Measurements from ENCODE around the gene SYT7.
A peak's percentile ranks its signal among the peaks of the same experiment; 100 is the strongest.

Gene SYT7

DNA sequence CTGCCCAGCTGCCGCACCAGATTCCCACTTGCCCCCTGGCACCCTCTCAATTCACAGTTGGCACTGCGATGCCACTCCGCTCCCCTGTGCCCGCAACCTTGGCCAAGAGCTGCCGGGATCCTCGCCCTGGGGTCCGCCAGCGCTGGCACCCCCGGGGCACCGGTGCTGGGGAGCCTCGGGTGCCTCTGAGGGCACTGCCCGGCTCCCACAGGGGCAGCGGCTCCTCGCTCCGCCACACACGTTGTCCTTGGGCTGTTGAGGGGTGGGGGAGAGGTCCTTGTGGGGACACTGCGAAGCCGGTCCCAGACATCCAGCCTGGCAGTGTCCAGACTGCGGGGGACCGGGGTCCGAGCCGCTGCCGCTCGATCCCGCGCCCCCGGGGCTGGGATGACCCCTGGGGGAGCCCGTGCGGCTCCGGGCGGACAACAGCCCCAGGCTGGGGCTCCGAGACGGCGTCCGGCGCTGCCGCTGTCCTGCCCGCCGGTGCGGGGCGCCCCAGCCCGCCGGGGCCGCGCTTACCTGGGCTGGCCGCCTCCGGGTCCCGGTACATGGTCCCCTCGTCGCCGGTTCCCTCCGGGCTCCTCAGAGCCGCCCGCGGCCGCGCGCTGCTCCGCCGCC is 496 bp downstream of the SYT7 start:
- DNase-seq (ENCODE audit: low read depth): no peak

DNA sequence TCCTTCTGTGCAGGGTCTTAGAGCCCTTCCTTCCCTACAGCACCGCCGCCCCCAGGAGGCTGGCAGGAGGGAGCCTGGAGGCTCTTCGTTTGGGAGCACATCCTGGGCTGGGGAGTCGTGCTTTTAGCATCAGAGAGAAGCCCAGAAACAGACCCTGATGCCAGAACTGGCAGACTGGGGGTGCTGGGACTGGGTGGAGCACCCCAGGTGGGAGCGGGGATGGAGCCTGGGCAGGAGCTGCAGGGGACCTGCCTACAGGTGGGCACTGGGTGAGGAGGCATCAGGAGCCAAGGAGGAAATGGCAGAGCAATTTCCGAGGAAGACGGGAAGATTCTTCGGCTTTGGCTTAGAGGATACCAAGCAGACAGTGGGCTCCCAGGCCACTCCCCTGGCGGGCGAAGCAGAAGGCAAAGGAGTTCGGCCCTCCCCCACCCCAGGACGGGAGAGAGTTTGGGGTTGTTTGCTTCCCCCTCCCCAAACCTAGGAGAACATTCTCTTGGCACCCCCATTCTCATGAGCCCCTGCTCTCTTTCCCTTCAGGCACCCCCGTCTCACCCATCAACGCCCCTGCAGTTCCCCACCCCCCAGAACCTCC is 1.1 kb downstream of the SYT7 start:
- DNase-seq (ENCODE audit: low read depth): no peak

DNA sequence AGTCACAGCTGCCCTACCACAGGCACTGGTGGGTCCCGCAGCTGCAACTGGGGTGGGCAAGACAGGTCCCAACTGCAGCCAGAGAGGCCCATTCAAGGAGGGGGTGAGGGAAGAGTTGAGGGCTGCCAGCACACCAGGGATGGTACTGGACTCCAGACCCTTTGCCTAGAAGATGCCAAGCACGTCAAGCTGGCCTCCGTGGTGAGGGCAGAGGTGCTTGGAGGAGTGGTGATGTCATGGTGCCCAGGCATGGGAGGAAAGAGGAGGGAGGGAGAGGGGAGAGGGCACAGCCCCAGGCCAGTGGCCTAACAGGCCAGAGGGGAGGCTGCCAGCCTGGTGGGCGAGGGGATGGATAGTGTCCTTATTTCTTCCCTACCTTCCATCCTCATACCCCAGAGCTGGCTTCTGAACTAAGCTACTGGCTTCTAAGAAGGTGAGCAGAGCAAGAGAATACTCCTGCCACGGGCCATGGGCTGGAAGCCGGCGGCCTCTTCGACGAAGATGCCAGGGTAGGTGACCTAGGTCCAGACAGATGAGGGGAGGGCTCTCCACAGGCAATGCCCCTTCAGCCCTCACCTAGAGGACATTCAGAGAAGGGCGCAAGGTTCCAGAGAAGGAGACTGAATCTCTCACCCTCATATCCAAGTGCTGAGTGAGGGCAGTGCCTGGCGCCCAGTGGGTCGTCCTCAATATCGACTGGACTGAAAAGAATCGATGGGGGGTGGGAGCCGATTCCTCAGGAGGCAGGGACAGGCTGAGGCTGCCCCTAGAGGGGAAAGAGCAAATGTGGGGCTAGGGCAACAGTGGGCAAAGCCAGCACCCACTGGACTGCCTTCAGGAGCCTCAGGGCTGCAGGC is 1.8 kb downstream of the SYT7 start:
- no peak for DNase-seq (ENCODE audit: low read depth)

DNA sequence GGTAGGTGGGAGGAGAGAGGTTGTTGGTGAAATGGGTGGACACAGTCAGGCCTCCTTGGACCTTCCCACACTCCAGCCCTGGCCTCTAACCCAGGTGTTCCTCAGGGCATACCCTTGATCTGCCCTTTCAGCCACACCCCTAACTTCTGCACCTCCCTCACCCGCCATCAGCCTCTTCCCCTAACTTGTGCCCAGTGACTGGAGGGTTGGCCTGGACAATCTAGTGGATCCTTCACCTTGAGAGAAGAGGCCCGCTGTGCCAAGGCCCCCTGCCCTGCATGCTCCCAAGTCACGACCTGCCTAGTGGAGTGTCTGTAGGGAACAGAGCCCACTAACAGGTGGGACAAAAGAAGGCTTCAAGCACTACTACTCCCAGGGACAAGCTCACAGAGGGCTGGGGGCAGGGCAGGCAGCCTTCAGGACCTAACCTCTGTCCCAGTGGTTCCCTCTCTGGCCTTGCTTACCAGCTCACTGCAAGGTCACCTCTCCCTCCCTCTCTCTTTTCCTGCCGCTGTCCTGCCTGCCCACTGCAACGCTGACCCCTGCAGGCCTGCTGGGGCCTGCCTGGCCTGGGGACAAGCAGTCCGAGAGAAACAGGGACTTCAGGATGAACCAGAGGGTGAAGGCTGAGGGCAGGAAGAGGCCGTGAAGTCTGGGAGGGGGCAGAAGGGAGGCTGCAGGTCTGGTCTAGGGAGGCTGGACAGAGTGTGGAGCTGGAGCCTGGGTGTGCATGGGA is 3.3 kb downstream of the SYT7 start:
- no peak for DNase-seq (ENCODE audit: low read depth)

DNA sequence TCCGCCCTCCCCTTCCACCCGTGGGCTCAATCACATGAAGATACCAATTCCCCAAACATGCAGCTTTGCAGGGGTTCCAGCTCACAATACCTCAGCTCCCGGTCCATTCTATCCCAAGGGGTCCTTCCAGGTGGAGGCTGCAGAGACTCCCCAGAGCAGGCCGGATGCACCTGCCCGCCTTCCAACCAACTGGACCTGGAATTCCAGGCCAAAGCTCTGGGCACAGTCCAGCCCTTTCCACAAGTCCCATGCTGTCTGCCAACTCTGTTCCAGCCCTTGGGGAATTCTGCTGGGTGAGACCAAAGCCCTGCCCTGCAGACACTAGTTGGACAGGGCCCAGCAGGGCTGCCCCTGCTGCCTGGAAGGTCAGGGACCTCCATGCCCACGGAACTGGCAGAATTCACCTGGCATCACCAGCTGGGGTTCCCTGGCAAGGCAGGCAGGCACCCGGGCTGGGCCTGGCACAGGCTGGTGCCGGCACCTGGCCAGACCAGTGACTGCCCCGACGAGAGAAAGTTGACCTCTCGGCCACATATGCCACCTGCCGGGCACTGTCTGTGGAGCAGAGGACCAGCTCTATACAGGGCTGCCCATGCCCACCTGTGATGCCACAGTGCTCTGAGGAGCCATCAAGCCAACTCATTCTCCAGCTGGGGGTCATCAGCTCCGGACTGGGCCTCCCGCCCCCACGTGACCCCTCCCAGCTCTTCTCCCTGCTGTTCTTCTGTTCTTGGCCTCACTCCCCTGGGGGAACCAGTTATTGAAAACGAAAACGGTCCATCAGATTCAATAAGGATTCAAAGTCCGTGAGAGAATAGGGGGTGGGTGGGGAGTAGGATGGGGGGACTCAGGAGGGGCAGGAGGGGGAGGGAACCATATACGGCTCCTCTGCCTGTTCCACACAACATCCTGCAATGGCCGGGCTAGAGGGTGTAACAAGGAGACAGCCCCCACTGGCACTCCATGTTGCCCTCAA is 4.7 kb downstream of the SYT7 start:
- DNase-seq (ENCODE audit: low read depth): no peak

DNA sequence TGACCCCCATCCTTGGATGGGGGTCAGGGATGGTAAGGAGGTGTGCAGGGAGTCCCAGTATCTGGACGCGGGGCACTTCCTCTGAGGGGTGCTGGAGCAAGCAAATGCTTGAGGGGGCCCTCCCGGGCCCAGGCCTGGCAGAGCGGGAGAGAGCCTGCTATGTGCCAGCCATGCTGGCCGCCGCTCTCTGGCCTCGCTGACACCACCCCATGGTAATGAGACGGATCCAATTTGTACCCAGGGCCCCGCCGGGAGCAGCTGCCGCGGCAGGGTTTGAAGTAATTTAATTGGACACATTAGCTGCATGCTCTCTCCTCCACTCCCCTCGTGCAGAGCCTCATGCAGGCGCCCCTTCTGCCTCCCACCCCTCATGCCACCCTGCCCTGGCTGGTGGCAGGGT is 6.3 kb downstream of the SYT7 start:
- no peak for DNase-seq (ENCODE audit: low read depth)

DNA sequence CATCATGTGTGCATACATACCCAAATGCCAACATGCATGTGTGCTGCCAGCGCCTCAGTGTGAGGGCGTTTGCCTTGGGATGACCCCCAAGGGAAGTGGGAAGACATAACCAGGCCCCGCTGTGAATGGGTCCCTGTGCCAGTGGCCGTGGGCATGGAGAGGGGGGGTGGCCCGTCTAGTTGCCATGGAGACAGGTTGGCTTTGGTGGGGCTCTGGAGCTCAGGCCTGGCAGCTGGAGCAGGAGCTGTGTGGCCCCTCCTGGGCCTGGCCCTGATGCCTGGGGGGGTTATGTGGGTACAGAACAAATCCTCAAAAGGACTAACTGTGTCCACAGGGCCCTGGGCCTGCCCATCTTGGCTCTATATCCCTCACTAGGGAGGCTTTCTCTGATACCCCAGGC is 8.0 kb downstream of the SYT7 start:
- DNase-seq (ENCODE audit: low read depth): no peak

DNA sequence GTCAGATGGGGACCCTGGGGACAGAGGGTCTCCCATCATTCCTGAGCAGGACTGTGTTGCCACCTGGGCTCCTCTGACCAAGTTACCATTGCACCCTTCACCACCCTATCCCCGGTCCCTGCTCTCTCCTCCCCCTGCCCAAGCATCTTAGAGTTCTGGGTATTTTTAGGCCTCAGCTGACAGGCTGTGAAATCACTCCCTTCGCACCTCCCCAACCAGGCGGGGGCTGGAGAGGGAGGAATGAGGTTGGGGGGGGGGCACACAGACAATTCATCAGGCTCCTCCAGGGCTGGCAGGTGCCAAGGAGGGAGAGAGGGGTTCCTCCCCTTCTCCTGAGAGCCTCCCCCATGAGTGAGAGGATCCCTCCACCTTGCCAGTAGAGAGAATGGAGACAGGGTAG is 9.0 kb downstream of the SYT7 start:
- no peak for DNase-seq (ENCODE audit: low read depth)

DNA sequence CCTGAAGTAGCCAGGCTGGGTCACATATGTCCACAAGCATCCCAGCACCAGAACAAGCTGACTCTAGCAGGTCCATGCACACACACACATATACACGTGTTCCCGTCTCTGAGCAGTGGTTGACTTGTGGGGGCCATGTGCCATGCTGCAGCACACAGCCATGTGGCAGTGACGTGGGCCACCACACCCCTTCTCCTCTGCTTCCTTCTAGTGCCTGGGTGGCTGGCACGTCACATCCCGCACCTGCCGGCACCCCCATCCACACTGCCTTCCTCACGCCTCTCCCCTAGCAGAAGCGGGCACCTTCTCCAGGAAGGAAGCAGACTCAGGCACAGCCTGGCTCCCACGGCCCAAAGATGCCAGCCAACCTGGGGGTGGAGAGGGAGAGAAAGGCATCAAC is 9.5 kb downstream of the SYT7 start:
- no peak for DNase-seq (ENCODE audit: low read depth)

DNA sequence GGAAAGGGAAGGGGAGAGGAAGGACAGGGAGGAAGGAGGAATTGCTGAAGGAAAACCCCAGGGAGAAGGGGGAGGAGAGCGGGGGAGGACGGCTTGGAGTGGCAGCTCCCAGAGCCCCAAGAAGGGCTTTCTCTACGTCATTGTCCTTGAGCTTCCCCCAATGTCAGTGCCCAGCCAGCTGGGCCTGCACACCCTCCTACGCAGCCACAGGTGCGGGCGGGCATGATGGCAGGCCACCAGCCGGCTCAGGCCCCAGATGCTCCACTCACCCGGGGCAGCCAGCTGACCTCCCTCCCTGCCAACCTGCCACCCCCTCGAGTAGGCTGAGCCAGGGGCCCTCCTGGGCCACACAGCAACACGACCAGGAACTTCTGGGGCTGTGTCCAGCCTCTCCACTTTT is 11.2 kb downstream of the SYT7 start:
- DNase-seq (ENCODE audit: low read depth): no peak

DNA sequence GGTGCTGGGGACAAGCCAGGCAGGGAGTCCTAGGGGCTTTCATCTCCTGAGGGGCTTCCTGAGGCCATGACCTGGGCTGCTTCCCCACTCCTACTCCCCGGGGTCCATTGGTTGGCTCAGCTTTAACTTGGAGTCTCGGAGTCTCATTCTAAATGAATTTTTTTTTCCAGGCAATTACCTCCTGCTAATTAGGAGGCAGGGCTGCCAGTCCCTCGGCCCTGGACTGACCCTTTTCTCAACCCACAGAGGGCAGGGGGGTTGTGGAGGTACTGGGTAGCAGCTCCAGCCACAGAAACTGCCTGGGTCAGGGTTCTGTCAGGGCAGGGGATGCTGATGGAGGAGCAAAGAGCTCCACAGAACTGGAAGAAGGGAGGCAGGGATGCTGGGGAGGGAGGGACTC is 11.9 kb downstream of the SYT7 start:
- no peak for DNase-seq (ENCODE audit: low read depth)

DNA sequence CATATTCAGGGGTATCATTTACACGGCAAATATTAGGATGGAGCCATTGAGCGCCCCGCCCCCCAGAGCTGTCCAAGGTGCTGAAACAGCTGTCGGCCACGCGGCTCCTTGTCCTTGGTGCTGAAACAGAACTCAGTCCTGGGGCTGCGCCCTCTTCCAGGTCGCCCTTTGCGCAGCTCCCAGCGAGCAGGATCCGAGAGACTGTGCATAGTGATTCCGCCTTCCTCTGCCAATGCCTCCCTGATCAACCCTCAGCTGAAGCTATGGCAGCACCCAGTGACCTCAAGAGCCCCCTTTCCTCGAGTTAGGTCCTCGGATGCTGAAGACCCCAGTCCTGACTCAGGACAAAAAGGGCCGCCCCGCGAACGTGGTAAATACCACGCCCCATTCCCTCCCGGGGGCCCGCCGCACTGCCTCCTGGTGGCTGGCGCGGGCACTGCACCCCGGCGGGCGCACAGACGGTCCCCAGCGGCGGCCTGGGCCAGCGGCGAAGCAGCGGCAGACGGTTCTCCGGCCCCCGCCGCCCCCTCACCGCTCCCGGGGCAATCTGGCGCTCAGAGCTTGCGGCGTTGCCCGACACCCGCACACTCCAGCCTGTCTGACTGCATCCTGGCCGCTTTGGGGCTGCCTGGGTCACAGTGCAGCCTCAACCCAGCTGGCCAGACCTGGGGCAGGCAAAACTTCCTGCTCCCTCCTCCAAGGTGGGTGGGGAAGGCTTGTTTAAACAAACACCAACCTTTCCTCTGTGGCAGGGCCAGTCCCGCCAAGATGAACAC is 13.4 kb downstream of the SYT7 start:
- DNase-seq (ENCODE audit: low read depth): peak; percentile 70

DNA sequence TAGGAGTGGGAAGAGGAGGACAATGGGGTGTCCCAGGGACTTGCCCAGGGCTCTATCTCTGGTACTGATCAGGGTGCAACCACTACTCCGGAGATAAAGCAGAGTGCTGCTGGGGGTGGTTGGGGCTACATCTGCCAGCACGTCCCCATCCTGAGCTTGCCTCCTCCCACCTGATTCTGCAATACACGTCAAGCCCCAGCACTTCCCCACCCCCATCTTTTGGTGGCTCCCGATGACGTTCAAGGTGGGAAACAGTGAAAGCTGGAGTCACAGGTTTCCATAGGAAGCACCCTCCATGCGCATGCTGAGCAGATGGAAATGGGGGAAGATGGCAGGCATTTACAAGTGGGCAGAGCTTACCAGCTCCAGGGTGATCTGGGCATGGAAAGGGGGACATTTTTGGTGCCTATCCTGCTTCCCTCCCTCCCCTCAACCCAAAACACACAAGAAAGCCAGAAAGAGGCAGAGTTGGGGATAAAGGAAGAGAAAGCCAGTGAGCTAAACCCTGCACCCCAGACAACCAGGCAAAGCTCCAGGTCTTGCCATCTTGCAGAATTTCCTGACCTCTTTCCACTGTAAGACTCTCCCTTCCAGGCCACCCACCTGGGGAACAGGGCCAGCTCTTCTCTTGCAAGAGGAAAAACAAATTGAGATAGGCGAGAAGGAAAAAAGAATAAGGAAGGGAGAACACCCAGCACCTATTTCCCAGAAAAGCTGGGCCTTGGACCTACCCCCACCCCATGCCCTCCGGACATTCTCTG is 15.8 kb downstream of the SYT7 start:
- DNase-seq (ENCODE audit: low read depth): no peak

DNA sequence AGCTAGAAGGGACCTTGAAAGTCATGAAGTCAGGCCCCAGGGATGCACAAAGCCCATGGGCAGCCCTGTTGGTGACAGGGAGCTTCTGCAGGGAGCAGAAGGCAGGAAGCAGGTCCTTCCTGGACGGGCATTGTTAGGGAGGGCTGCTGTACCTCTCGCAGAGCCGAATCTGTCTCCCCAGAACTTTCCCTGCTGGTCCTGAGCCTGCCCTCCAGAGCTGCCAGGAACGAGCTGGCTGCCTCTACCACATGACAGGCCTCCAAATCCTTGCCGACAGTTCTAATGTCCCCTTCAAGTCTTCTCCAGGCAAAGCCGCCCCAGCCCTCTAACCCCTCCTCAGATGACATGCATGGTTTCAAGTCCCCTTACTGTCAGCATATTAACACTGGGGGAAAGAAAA is 20.1 kb downstream of the SYT7 start:
- no peak for DNase-seq (ENCODE audit: low read depth)

DNA sequence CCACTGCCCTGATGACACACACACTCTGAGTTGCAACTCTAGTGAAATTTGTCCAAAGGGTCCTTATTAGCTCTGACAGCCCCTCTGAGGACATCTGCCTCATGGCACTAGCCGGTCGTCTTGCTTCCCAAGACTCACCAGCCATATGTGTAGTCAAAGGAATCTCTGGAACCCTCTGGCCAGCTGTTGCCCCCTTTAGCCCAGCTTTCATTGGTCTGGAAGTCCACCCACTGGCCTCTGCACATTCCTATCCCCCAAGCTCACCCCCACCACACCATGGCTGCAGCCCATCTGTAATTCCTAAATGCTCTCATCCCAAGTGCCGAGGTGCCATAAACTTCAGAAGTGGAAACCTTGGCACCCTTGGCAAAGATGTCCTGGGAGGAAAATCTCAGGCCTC is 24.3 kb downstream of the SYT7 start:
- no peak for DNase-seq (ENCODE audit: low read depth)

DNA sequence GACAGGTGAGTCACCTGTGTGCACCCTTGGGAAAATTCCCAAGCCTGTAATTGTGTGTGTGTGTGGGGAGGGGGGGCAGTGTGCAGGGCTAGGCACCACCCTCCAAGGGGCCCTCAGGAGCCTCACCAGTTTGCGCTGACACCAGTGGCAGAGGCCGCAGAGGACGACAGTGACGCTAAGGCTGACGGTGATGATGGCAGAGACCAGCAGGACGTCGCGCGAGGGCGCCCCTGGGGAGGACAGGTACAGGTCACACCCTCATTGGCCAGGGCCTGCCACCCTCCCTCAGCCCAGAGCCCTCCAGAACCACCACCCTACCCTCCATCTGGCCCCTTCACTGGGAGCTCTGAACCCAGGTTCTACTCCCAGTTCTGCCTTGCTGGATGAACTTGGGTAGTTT is 24.9 kb downstream of the SYT7 start:
- no peak for DNase-seq (ENCODE audit: low read depth)

DNA sequence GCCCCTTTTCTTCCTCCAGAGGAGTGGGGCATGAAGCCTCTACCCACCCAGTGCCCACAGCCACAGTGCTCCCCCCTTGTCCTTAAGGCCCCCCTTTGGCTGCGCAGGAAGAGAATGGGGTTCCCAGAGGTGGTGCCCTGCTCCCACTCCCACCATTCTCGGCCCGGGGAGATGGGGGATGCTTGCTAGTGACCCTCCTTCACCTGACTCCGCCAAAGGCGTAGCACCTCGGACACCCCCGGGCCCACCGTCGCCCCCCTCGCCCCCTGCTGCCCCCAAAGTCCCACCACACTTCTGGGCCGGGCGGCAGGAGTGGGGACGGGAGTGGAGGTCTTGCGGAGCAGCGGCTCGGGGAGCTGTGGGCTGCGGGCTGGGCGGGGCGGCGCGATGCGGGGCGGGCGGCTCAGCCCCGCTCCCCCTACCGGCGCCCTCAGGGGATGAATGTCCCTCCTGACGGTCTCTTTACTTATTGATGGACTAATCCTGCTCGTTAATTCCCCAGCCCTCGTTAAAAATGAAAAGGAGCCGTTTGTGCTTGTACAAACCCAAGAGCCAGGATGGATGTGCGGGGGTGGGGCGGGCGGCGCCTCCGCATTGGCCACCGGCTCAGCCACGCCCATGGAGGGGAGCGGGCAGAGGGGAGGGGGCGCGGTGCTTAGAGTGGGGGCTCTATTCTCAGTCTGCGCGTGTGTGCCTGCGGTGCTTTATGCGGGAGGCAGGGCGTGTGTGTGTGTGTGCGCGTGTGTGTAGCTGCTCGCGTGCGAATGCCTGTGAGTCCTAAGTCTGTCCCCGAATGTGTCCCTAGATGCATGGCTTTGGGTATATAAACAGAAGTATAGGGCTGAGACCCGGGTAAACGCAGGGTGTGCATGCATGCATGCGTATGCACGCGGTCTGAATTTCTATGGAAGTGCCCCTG is 25.6 kb downstream of the SYT7 start:
- DNase-seq (ENCODE audit: low read depth): no peak

DNA sequence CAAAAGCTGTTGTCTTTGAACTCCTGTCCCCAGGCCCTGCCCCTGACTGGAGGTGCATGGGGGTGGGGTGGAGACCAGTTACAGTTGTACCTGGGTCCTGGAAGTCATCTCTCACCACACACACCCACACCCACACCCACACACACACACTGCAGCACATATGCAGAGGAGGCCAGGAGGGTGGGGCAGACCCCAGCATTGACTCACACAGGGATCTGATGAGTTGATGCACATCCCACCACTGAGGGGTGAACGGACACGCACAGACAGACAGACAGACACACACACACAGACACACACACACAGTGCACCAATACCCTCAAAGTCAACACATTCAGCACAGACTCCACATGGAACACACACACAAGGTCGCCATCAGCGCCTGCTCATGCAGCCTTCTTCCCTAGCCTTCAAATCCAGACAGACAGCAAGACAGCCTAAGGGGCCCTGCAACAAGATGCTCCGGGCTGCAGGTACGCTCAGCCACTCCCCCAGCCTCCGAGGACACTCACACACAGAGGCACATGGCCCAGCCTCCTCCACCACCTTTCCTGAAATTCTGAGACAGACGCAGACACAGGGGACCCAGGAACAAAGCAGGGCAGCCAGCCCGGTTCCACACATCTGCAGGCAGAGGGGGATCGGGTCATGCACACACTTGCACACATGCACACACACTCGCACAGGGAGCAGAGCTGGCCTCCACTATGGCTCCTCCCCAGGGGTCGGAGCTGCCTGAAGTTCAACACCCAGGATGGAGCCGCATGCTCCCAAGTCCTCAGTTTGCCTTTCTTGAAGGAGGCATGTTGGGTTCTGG is 26.5 kb downstream of the SYT7 start:
- DNase-seq (ENCODE audit: low read depth): no peak

Measured in amniotic epithelial cell (primary cell).